GM21515 (cell line): ENCODE data around the gene SNU13.
"Not testable (repeated sequence)": the region's sequence is repeated elsewhere in the genome, so short reads cannot be mapped to it uniquely, and the experiment has no call there.

ENCODE experiments used
- ATAC-seq: cut with Tn5 transposase; IDR thresholded peaks from one replicate; pipeline ENCODE4 v1.9.1; 2021; ENCODE audit not compliant: unreplicated experiment

The SNU13 gene

GRCh38 chr22:41682033-41682807 lies 6.4 kb downstream of the SNU13 start:
- ATAC-seq: peak; percentile 70

GRCh38 chr22:41681616-41682015 lies 7.1 kb downstream of the SNU13 start:
- no peak for ATAC-seq

- ATAC-seq: no peak
Observed at GRCh38 chr22:41676134-41676533, 12.5 kb downstream of the SNU13 start.

DNA sequence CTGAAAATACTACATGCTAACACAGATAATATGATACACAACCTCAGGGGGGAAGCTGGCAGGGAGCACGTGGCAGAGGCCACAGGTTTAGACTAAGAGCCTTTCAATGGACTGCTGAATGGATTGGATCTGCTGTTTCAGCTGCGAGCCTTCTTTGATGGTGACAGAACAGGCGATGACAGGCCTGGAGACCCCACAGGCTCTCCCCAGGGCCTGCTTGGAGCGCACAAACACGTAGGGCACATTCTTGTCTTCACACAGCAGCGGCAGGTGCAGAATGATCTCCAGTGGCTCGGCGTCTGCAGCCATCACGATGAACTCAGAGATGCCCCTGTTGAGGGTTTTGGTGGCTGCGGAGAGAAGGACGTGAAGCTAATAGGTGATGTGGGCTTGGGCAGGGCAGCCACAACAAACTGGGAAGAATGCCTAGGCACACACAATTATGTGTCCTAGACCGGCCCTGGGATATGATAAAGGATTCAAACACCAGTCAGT lies 13.8 kb downstream of the SNU13 start:
- no peak for ATAC-seq

GRCh38 chr22:41672780-41673509 lies 15.7 kb downstream of the SNU13 start:
- ATAC-seq: no peak

DNA sequence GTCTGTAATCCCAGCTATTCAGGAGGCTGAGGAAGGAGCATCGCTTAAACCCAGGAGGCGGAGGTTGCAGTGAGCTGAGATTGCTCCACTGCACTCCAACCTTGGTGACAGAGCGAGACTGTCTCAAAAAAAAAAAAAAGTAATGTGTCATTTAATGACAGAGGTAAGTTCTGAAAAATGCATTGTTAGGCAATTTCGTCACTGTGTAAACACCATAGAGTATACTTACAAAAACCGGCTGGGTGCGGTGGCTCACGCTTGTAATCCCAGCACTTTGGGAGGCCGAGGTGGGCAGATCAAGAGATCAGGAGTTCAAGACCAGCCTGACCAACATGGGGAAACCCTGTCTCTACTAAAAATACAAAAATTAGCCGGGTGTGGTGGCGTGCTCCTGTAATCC lies 16.6 kb downstream of the SNU13 start:
- not testable (repeated sequence) for ATAC-seq

- ATAC-seq: no peak
Observed at GRCh38 chr22:41668971-41669911, 19.4 kb downstream of the SNU13 start.

GRCh38 chr22:41664951-41665350 lies 23.7 kb downstream of the SNU13 start:
- ATAC-seq: no peak

- no peak for ATAC-seq
Observed at GRCh38 chr22:41664490-41664889, 24.2 kb downstream of the SNU13 start.

GRCh38 chr22:41663594-41663993 lies 25.1 kb downstream of the SNU13 start:
- ATAC-seq: not testable (repeated sequence)

DNA sequence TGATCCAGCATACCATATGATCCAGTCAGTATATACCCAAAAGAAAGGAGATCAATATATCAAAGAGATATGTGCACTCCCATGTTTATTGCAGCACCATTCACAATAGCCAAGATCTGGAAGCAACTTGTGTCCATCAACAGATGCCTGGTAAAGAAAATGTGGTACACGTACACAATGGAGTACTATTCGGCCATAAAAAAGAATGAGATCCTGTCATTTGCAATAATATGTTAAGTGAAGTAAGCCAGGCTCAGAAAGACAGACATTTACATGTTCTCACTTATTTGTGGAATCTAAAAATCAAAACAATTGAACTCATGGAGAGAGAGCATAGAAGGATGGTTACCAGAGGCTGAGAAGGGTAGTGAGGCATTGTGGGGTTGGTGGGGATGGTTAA lies 27.0 kb downstream of the SNU13 start:
- ATAC-seq: no peak

DNA sequence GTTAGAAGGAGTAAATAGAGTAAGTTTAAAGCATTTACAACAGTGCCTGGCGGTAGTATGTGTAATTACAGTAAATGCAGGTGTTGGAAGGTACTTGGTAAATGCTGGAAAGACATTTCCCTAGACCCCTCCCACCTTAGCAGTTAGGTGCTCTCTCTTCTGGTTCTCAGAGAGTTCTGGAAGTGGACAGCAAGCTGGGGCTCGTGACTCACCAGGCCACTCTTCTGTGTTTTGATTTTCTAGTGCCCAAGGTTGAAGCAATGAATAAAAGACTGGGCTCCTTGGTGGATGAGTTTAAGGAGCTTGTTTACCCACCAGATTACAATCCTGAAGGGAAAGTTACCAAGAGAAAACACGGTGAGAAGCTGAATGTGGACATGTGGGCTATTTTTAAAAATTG lies 27.6 kb downstream of the SNU13 start:
- no peak for ATAC-seq

DNA sequence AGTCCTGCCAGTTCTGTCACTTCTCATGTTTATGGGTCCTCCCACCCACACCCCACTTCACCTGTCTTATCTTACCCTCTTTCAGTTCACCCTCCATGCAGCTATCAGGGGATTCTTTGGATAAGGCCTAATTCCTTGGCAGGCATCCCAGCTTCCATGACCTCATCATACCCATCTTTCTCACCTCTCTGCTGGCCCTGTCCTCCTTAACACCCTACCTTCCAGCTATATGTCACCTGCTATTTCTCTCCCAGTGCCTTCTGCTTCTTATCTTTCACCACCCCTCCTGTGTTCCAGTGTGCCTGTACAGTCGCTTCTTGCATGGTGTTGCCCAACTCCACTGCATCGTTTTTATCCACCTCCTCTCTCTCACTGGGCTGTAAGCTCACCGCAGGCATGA lies 28.3 kb downstream of the SNU13 start:
- no peak for ATAC-seq

DNA sequence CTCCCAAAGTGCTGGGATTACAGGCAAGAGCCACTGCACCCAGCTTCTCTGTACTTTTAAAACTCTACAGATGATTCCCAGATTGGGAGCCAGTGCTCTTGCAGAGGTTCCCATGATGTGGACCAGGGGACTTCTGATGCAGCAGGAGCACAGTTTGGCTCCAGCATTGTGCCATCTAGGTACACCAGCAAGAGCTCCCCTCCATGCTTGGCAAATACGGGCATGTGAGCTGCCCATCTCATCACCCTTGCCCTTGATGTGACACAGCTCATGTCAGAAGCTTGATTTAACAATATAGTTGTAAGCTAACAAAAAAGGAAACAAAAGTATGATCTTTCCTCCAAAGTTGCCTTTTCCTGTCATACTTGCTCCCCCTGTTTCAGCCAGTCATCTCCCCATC lies 28.7 kb downstream of the SNU13 start:
- ATAC-seq: no peak

DNA sequence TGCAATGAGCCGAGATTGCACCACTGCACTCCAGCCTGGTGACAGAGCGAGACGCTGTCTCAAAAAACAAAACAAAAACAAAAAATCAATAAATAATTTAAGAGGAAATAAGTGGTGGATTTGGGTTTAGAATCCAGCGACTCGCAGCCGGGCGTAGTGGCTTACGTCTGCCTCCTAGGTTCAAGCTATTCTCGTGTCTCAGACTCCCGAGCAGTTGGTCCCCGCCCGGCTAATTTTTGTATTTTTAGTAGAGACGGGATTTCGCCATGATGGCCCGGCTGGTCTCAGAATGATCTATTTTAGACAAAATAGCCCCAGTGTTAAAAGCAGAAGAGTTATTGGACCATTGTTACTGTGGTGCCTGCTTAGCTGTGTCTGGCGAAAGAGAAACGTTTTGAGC lies 29.8 kb downstream of the SNU13 start:
- no peak for ATAC-seq

DNA sequence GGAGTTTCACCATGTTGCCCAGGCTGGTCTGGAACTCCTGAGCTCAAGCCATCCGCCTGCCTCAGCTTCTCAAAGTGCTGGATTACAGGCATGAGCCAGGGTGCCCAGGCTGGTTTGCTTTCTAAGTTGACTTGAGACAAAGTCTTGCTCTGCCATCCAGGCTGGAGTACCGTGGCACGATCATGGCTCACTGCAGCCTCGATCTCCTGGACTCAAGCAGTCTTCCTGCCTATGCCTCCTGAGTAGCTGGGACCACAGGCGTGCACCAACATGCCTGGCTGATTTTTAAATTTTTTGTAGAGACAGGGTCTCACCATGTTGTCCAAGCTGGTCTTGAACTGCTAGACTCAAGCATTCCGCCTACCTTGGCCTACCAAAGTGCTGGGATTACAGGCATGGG lies 31.0 kb downstream of the SNU13 start:
- ATAC-seq: no peak

DNA sequence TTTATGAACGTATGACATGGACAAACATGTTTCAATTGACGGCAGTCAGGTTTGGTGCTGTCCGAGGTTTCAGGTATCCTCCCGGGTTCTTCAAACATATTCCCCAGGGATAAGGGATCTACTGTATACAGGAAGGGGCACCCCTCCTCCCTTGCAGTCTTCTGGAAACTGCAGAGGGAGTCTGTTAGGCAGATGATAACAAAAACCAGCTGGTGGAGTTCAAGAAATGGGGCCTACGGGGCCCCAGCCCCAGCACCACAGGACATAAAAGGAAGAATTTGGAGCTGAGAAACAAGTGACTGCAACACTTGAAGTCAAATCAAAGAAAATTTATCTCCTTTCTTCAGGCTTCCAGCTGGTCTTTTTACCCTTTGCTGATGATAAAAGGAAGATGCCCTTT lies 32.1 kb downstream of the SNU13 start:
- ATAC-seq: no peak

DNA sequence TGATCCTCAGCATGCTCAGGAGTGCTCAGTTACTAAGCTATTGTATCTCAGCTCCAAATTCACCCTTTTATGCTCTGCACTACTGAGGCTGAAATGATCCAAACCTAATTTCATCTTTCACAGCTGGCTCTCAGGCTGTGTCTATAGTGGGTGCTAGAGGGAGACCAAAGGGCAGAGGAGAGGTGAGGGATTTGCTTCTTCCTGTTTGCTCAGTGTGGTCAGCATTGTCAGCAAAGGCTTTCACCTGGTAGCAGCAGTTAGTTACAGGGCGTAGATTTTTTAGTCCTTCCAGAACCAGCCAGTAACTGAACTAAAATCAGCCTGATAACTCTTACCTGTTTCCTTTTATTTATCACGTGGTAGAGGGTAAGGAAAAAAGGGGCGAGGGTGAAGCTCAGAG lies 34.3 kb downstream of the SNU13 start:
- ATAC-seq: no peak

- ATAC-seq: no peak
Observed at GRCh38 chr22:41650821-41651220, 37.8 kb downstream of the SNU13 start.

GRCh38 chr22:41650229-41650628 lies 38.4 kb downstream of the SNU13 start:
- ATAC-seq: no peak

- no peak for ATAC-seq
Observed at GRCh38 chr22:41648432-41648831, 40.2 kb downstream of the SNU13 start.
